Testis (tissue), 2 donors: ENCODE measurements around the gene HOXA6.

Source experiments
- POLR2A ChIP-seq: fragments of 450-650 bp; IDR thresholded peaks from one replicate; pipeline ENCODE4 v1.6.1; 2017; ENCODE audit warnings: antibody characterized with exemption, mild to moderate bottlenecking, moderate library complexity
- TF ChIP-seq, protein P1 (sequence below), 3 experiments: fragments of 450-650 bp in 2 of 3; fragments of 200-600 bp in 1 of 3; sonication (generic) in 1 of 3; IDR thresholded peaks; one replicate each; pipeline ENCODE4 v1.5.1; 2016 to 2019; ENCODE audit warnings: antibody characterized with exemption in 3 of 3, mild to moderate bottlenecking in 2 of 3, moderate library complexity in 1 of 3

DNA sequence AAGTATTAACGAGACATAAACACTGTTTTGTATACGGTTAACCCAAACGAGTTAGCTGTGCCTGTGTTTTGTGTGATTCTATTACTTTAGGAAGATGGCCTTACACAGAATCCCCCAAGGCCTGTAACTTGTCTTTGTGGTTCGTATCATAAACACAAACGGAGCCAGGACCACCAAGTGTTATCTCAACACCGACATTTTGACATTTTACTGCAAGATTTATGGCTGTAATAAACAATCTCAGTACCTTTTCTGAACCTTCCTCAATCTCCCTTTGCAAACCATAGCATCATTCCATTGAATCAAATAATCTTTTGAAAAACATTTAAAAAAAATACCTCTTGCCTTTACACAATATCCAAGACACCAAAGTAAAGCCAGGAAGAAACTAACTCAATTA, 14.6 kb downstream of the HOXA6 start:
- no peak for TF ChIP-seq POLR2A
- TF ChIP-seq, protein P1, sequence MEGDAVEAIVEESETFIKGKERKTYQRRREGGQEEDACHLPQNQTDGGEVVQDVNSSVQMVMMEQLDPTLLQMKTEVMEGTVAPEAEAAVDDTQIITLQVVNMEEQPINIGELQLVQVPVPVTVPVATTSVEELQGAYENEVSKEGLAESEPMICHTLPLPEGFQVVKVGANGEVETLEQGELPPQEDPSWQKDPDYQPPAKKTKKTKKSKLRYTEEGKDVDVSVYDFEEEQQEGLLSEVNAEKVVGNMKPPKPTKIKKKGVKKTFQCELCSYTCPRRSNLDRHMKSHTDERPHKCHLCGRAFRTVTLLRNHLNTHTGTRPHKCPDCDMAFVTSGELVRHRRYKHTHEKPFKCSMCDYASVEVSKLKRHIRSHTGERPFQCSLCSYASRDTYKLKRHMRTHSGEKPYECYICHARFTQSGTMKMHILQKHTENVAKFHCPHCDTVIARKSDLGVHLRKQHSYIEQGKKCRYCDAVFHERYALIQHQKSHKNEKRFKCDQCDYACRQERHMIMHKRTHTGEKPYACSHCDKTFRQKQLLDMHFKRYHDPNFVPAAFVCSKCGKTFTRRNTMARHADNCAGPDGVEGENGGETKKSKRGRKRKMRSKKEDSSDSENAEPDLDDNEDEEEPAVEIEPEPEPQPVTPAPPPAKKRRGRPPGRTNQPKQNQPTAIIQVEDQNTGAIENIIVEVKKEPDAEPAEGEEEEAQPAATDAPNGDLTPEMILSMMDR (IDR thresholded peaks at IDR 0.05) = no peak
